Gastrocnemius medialis (tissue), 4 donors: ENCODE data around the gene TRIM47.

Source experiments
- CTCF ChIP-seq, 5 experiments: fragments of 450-650 bp in 3 of 5; fragments of 200-600 bp in 2 of 5; sonication (generic) in 2 of 5; IDR thresholded peaks in 4 of 5; conservative IDR thresholded peaks in 1 of 5; 1 replicate in 4 of 5; 2 replicates in 1 of 5; pipeline ENCODE4 v1.5.1; 2016 to 2019; ENCODE audit warnings: antibody characterized with exemption in 5 of 5, mild to moderate bottlenecking in 3 of 5, moderate library complexity in 3 of 5
- POLR2A ChIP-seq, 2 donors: fragments of 450-650 bp; IDR thresholded peaks; one replicate each; pipeline ENCODE4 v1.6.1; 2017; ENCODE audit warnings: antibody characterized with exemption in 2 of 2, mild to moderate bottlenecking in 2 of 2, moderate library complexity in 2 of 2

GRCh38 chr17:75898065-75898464, 19.7 kb upstream of the TRIM47 start:
- TF ChIP-seq CTCF (IDR thresholded peaks at IDR 0.05 in 4 of 5, conservative IDR thresholded peaks at IDR 0.05 in 1 of 5) (no peak), POLR2A (IDR thresholded peaks at IDR 0.05) (no peak)
